ENCODE results near the gene DPP4.

DNA sequence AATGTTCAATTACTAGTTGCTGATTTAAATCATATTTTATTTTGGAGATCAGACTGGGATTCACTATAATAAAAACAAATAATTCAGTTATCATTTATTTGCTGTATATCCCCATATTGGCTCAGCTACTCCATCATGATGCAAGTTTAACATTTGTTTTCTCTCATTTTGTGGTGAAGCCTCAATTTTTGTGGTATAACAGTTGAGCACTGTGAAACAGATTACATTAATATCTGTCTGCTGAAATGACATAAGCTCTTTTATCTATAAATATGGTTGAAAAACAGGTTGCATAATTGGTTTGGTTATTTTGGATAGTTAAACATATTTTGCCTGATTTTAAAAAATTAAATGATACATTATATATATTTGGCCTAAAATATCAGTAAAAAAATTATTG is 67.7 kb downstream of the DPP4 start:
- TF ChIP-seq EZH2phosphoT487 (IDR thresholded peaks at IDR 0.05; ENCODE audit: insufficient read depth, low read depth) (no peak), EZH2 (IDR thresholded peaks at IDR 0.05; ENCODE audit: insufficient read depth, poor library complexity, severe bottlenecking) (no peak)
